Thoracic aorta (tissue), 2 donors: ENCODE results near the gene PRR4. TPM values are rescaled to one million over a fixed set of nuclear protein-coding genes. Genes with fewer than 3 reads are reported as not detected.

ENCODE experiments used
- ATAC-seq: fragments of 150-250 bp; one replicate; pipeline ENCODE4 v1.8.0; 2017; ENCODE audit warnings: low read depth; ENCODE audit not compliant: insufficient number of reproducible peaks, low FRiP score
- DNase-seq: peaks from one replicate; pipeline ENCODE4 v3.0.0-alpha.2; 2020; ENCODE audit warnings: low spot score
- H3K27ac ChIP-seq, 2 donors: fragments of 200-600 bp; sonication (generic); 1 replicate in 1 of 2; 2 replicates in 1 of 2; pipeline ENCODE4 v1.5.1; 2016; ENCODE audit warnings: mild to moderate bottlenecking in 2 of 2, moderate library complexity in 2 of 2
- H3K27me3 ChIP-seq: fragments of 200-600 bp; sonication (generic); replicated peaks from 2 replicates; pipeline ENCODE4 v1.6.0; 2016; ENCODE audit warnings: mild to moderate bottlenecking; ENCODE audit not compliant: insufficient read depth
- H3K36me3 ChIP-seq: fragments of 200-600 bp; sonication (generic); one replicate; pipeline ENCODE4 v1.5.1; 2016
- H3K4me1 ChIP-seq, 2 donors: fragments of 200-600 bp; sonication (generic); 1 replicate in 1 of 2; 2 replicates in 1 of 2; pipeline versions ENCODE4 v1.5.1 to v1.6.0; 2016; ENCODE audit warnings: low read depth in 2 of 2, mild to moderate bottlenecking in 1 of 2; ENCODE audit not compliant: control insufficient read depth in 1 of 2
- H3K4me3 ChIP-seq: fragments of 200-600 bp; sonication (generic); 2 replicates; pipeline ENCODE4 v1.5.1; 2016; ENCODE audit warnings: mild to moderate bottlenecking
- H3K9me3 ChIP-seq: fragments of 200-600 bp; sonication (generic); 2 replicates; pipeline ENCODE4 v1.5.1; 2016
- total RNA-seq, 2 donors: library from RNA; depleted of rRNA; stranded (reverse); fragments of >200 nt; gene quantifications; one replicate each; pipeline versions ENCODE4 v1.1.0 to v1.2.3, GENCODE V29; 2016
- TF ChIP-seq, protein P1 (sequence below): fragments of 200-600 bp; sonication (generic); IDR thresholded peaks from one replicate; pipeline ENCODE4 v1.5.1; 2019; ENCODE audit warnings: antibody characterized with exemption

PRR4 gene, protein sequence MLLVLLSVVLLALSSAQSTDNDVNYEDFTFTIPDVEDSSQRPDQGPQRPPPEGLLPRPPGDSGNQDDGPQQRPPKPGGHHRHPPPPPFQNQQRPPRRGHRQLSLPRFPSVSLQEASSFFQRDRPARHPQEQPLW
- total RNA-seq, result 10 to 100 TPM in 1 of 2 donors, 1 to 10 TPM in 1; 5.7 to 22.7 TPM

DNA sequence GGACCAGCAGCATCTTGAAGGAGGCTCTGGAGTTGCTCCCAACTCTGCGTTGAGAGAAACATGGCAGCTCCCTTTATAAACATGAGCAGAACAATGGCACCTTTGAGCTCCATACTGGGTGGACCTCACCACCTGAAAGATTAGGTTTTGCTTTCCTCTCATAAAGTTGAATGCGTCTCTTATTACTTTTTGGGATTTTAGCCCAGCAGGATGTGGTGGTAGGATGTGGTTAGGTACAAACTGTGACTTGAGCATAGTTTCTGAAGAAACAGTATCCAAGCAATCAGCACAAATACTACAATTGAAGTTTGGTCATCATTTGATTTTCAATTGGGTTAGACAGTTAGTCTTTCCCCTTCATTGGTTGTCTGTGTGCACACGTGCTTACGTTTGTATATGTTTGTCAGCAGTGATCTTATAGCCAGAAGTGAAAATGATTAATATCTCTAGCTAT is at the start of gene PRR4:
TSS of gene PRR4 (minus strand) at position 51 of the 454 bp plus-strand sequence. CDS start at position 13, 38 bp downstream.
- Histone ChIP-seq H3K36me3 (peaks cover 8% of the 10 kb centered on the region), H3K27me3 (no peaks in the 10 kb centered on the region), H3K4me1 (peaks cover 0 to 6% of the 10 kb centered on the region in 2 donors), H3K9me3 (no peaks in the 10 kb centered on the region), H3K27ac (no peak within 1 kb of the TSS), H3K4me3 (no peak within 1 kb of the TSS)
- no peak for ATAC-seq
- TF ChIP-seq, protein P1, sequence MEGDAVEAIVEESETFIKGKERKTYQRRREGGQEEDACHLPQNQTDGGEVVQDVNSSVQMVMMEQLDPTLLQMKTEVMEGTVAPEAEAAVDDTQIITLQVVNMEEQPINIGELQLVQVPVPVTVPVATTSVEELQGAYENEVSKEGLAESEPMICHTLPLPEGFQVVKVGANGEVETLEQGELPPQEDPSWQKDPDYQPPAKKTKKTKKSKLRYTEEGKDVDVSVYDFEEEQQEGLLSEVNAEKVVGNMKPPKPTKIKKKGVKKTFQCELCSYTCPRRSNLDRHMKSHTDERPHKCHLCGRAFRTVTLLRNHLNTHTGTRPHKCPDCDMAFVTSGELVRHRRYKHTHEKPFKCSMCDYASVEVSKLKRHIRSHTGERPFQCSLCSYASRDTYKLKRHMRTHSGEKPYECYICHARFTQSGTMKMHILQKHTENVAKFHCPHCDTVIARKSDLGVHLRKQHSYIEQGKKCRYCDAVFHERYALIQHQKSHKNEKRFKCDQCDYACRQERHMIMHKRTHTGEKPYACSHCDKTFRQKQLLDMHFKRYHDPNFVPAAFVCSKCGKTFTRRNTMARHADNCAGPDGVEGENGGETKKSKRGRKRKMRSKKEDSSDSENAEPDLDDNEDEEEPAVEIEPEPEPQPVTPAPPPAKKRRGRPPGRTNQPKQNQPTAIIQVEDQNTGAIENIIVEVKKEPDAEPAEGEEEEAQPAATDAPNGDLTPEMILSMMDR, result no peak
- DNase-seq, result no peak

DNA sequence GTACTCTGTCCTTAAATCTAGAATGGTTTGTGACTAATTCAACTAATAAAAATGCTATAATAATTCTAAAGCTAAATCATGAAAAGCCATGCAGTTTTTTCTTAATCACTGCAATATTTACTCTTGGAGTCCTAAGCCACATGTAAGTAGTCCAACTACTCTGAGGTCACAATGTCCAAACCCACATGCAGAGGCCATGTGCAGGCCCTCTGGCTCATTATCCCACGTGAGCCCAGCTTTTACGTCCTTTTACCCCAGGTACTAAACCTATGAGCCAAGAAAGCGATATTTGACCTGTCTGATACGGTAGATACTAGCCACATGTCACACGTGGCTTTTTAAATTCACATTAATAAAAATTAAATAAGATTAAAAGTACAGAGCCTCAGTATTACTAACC is 47.6 kb upstream of the PRR4 start:
- TF ChIP-seq, protein P1, result no peak
- Histone ChIP-seq H3K4me1 (no peaks in the 10 kb centered on the region), H3K27me3 (no peaks in the 10 kb centered on the region), H3K4me3 (no peak overlapping the region), H3K36me3 (no peaks in the 10 kb centered on the region), H3K9me3 (no peaks in the 10 kb centered on the region), H3K27ac (no peak overlapping the region)
- DNase-seq, result no peak
- ATAC-seq, result no peak

DNA sequence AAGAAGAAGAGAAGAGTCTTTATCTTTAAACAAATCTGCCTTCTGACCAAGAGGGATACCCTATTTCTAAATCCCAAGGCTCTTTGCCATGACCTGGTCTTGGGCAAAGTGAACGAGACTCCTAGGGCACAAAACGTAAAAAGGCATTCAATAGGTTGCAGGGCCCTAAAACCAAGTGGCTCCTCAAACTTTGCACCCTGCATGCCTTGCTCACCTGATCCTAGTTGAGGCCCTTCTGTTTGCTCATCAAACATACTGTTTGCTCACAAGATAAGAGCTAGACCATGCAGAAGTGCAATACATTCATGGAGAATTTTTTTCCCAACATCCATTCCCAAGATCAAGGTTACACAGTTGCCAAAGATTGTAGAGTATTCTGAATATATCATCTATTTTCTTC is 42.7 kb upstream of the PRR4 start:
- Histone ChIP-seq H3K27me3 (no peaks in the 10 kb centered on the region), H3K4me3 (no peak overlapping the region), H3K27ac (no peak overlapping the region), H3K4me1 (no peaks in the 10 kb centered on the region), H3K36me3 (no peaks in the 10 kb centered on the region), H3K9me3 (no peaks in the 10 kb centered on the region)
- no peak for ATAC-seq
- no peak for DNase-seq
- TF ChIP-seq, protein P1, result no peak

DNA sequence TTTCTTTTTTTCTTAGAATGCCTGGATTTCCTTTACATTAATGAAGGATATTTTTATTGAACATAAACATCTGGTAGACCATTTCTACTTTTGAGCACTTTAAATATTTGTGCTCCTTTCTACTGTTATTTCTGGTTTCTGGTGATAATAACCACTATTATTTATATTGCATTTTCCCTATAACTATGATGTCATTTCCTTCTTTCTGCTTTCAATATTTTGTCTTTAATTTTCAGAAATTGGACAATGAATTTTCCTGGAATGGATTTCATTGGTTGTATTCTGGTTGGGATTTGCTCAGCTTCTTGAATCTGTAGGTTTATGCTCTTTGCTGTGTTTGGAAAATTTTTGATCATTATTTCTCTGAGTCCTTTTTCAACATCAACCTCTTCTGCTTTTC is 40.0 kb upstream of the PRR4 start:
- Histone ChIP-seq H3K4me1 (no peaks in the 10 kb centered on the region), H3K36me3 (no peaks in the 10 kb centered on the region), H3K27me3 (no peaks in the 10 kb centered on the region), H3K27ac (no peak overlapping the region), H3K9me3 (no peaks in the 10 kb centered on the region), H3K4me3 (no peak overlapping the region)
- TF ChIP-seq, protein P1, result no peak
- no peak for DNase-seq
- no peak for ATAC-seq

DNA sequence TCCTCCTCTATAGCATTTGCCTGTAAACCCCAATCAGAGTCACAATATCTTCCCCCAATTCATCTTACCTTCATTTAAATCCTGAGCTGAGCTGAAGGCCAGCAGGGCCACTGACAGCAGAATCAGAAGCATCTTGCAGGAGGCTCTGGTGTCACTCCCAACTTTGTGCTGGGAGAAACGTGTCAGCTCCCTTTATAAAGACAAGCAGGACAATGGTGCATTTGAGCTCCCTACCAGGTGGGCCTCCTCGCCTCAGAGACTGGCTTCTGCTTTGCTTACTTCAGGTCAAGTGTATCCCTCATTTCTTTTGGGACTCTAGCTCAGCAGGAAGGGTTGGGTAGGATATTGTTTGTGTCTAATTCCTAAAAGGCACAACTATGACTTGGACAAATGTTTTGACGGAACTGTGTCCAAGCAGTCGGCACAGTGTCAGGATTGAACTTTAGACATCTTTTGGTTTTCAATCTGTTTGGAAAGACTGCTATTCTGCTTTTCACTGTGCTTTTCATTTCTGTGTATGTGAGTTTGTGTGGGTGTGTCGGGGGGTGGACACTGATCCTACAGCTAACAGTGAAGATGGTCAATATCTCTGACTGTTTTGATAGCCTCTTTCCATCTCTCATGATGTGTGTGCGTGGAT is 34.9 kb upstream of the PRR4 start, which contains the start of gene PRH1:
TSS of gene PRH1 (minus strand) at position 170 of the 640 bp plus-strand sequence. CDS start at position 132, 38 bp downstream.
- DNase-seq (no peak), ATAC-seq (no peak)
- Histone ChIP-seq H3K9me3 (no peaks in the 10 kb centered on the region), H3K4me3 (no peak within 1 kb of the TSS), H3K36me3 (peaks cover 4% of the 10 kb centered on the region), H3K27me3 (no peaks in the 10 kb centered on the region), H3K4me1 (no peaks in the 10 kb centered on the region), H3K27ac (no peak within 1 kb of the TSS)
- TF ChIP-seq, protein P1, result no peak
